Ureter (tissue), 1 donor: ENCODE data around the gene HBA2. TPM values are rescaled to one million over a fixed set of nuclear protein-coding genes. Genes with fewer than 3 reads are reported as not detected.
"Not testable (repeated sequence)": the region's sequence is repeated elsewhere in the genome, so short reads cannot be mapped to it uniquely, and the experiment has no call there.

ENCODE experiments used
- DNase-seq: peaks from one replicate; pipeline ENCODE4 v3.0.0-alpha.2; 2020; ENCODE audit warnings: low spot score
- total RNA-seq: library from RNA; stranded (reverse); gene quantifications from one replicate; pipeline ENCODE4 v1.2.4, GENCODE V29; 2023
- donor health status: DM: yes; HTN: yes; CAD: no.

HBA2 gene
- total RNA-seq, 1 donor from 2014 or later = 88.0 TPM

DNA sequence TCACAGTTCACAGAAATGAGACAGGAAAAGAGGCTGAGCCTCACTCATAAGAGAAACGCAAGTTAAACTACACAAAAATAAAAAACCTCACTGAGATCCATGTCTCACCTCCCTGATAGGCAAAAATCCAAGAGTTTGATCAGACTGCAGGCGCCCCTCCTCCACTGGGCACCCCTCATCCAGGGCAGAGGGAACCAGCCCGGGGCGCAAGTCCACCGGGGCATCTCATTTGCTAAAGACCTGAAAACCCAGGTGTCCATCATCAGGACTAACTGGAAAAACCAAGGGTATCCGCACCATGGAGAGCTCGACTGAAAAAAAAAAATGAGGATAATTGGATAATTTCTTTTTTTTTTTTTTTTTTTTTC, 17.7 kb upstream of the HBA2 start:
- no peak for DNase-seq

DNA sequence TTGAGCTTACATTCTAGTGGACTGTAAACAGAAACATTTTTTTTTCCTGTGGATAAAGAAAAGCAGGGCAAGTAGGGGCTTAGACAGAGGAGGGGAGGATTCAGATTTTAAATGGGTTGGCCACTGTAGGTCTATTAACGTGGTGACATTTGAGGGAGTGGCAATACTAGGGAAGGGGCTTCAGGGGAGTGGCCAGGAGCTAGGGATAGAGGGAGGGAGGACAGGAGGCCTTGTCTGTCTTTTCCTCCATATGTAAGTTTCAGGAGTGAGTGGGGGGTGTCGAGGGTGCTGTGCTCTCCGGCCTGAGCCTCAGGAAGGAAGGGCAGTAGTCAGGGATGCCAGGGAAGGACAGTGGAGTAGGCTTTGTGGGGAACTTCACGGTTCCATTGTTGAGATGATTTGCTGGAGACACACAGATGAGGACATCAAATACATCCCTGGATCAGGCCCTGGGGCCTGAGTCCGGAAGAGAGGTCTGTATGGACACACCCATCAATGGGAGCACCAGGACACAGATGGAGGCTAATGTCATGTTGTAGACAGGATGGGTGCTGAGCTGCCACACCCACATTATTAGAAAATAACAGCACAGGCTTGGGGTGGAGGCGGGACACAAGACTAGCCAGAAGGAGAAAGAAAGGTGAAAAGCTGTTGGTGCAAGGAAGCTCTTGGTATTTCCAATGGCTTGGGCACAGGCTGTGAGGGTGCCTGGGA, 13.4 kb upstream of the HBA2 start:
- no peak for DNase-seq

DNA sequence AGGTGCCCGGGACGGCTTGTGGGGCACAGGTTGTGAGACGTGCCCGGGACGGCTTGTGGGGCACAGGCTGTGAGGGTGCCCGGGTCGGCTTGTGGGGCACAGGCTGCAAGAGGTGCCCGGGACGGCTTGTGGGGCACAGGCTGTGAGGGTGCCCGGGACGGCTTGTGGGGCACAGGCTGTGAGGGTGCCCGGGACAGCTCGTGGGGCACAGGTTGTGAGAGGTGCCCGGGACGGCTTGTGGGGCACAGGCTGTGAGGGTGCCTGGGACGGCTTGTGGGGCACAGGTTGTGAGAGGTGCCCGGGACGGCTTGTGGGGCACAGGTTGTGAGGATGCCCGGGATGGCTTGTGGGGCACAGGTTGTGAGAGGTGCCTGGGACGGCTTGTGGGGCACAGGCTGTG, 12.4 kb upstream of the HBA2 start:
- DNase-seq = not testable (repeated sequence)

DNA sequence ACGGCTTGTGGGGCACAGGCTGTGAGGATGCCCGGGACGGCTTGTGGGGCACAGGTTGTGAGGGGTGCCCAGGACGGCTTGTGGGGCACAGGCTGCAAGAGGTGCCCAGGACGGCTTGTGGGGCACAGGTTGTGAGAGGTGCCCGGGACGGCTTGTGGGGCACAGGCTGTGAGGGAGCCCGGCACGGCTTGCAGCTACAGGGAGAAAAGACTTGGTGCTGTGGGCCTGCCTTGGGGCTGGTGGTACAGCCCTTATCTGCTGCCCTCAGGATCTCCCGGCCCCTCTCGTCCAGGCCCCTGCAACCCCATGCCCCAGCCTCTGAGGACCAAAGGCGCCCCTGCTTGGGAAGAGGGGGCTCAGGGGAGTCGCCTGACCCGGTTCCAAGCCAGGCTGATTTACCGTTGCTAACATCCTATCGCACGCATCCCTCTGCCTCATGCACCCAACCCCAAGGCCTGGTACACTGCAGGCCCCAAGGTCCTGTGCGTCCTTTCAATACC, 11.9 kb upstream of the HBA2 start:
- DNase-seq = no peak

DNA sequence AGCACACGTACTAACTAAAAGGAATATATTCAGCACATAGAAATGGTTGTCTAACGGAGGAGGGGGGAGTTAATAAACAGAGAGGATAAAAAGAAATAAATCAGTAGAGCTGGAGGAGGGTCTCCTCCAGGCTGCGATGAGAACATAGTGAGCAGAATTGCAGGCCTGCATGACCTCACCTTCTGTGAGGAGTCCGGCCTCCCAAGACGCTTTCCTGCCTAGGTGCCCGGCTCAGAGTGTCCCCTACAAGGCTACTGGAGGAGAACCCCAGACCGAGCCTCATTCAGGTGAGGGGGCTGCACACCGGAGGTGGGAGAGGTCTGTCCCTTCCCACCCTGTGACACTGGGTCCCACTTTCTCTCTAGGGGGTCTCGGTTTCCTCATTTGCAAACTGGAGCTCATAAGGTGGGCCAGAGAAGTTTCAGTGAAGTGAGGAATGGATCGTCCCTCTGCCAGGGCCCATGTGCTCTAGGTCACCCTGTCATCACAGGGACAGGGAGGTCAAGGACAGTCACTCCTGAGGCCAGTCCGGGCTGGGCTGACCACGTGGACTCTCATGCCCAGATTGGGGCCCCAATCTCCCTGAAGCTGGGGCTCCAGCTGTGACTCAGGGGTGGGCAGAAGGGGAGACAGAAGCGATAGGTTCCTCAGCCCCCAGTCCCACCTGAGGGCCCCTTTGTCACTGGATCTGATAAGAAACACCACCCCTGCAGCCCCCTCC, 10.2 kb upstream of the HBA2 start:
- no peak for DNase-seq

DNA sequence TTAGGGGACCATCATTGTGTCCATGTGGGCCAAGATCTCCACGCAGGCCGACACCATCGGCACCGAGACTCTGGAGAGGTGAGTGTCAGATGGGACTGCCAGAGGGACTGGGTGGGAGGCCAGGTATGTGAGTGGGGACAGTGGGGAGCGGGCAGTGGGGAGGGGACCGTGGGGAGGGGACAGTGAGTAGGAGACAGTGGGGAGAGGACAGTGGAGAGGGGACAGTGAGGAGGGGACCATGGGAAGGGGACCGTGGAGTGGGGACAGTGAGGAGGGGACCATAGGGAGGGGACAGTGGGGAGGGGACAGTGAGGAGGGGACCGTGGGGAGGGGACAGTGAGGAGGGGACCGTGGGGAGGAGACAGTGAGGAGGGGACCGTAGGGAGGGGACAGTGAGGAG, 9.5 kb upstream of the HBA2 start:
- not testable (repeated sequence) for DNase-seq

DNA sequence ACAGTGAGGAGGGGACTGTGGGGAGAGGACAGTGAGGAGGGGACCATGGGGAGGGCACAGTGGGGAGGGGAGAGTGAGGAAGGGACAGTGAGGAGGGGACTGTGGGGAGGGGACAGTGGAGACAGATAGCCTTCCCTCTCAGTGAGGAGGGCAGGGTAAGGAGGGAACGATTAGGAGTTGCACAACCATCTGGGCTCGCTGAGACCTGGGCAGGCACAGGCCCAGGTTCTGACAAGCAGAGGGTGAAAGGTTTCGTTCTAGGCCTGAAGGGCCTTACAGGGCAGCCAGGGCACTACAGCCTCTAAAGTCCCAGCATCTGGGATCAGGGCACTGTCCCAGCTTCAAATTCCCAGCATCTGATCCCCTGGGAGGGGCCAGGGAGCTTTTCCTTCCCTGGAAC, 9.0 kb upstream of the HBA2 start:
- not testable (repeated sequence) for DNase-seq

DNA sequence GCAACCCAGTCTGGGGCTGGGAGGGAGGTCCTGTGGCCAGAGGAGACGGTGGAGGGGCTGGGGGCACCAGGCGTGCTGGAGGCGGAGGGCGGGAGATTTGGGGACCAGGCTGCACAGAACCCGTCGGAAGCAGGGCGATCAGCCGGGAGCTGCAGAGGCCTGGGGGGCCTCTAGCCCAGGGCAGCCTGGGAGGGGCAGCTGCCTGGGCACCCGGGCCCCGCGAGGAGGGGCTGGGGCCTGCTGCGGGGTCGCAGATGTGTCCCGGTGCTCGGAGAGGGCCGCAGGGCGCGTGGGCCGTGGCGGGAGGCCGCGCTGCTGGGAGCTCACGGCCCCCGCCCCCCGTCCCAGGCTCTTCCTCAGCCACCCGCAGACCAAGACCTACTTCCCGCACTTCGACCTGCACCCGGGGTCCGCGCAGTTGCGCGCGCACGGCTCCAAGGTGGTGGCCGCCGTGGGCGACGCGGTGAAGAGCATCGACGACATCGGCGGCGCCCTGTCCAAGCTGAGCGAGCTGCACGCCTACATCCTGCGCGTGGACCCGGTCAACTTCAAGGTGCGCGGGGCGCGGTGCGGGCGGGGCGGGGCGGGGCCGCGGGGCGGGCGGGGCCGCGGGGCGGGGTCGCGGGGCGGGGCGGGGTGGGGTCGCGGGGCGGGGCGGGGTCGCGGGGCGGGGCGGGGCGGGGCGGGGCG, 8.4 kb upstream of the HBA2 start:
- DNase-seq = not testable (repeated sequence)

DNA sequence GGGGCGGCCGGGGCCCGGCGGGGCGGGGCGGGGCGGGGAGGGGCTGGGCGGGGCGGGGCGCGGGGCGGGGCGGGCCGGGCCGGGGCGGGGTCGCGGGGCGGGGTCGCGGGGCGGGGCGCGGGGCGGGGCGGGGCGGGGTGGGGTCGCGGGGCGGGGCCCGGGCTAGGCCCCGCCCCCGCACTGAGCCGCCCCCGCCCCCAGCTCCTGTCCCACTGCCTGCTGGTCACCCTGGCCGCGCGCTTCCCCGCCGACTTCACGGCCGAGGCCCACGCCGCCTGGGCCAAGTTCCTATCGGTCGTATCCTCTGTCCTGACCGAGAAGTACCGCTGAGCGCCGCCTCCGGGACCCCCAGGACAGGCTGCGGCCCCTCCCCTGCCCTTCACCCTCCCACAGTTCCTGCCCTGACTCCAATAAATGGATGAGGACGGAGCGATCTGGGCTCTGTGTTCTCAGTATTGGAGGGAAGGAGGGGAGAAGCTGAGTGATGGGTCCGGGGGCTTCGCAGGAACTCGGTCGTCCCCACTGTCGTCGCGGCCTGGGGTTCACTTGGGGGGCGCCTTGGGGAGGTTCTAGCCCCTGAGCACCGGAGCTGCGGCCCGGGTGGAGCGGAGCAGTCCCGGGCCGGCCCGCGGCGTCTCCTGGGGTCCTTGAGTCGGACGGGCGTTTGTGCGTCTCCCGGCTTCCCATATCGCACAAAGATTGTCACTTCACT, 7.7 kb upstream of the HBA2 start:
- no peak for DNase-seq

DNA sequence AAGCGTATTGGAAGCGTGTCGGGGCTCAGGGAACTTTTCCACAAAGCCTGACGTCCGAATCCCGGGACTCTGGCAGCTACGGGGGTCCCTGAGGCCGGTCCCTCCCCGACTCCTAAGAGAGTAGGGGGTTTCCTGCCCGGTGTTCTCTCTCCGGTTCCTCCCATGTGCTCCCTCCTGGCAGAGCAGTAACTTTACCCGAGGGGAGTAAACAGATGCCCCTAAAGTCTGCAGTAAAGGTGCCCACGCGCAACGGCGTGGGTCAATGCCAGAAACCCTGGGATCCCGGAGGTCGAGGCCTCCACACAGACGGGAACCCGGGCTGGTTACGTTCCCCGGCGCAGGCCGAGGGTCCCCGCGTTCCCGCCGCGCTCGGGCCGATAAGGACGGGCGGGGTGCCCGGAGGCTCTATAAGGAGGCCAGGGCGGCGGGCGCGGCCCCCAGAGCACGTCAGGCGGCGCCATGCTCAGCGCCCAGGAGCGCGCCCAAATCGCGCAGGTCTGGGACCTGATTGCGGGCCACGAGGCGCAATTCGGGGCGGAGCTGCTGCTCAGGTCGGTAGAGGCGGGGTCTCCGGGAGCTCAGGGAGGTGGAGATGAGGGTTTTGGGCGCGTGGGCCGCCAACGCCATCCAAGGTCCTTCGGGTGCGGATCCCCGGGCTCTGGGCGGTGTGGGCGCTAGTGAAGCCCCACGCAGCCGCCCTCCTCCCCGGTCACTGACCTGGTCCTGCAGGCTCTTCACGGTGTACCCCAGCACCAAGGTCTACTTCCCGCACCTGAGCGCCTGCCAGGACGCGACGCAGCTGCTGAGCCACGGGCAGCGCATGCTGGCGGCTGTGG, 6.9 kb upstream of the HBA2 start, which contains the start of gene HBM:
TSS of gene HBM (plus strand) at position 440 of the 836 bp plus-strand sequence. CDS start at position 460, 20 bp downstream.
- no peak for DNase-seq

DNA sequence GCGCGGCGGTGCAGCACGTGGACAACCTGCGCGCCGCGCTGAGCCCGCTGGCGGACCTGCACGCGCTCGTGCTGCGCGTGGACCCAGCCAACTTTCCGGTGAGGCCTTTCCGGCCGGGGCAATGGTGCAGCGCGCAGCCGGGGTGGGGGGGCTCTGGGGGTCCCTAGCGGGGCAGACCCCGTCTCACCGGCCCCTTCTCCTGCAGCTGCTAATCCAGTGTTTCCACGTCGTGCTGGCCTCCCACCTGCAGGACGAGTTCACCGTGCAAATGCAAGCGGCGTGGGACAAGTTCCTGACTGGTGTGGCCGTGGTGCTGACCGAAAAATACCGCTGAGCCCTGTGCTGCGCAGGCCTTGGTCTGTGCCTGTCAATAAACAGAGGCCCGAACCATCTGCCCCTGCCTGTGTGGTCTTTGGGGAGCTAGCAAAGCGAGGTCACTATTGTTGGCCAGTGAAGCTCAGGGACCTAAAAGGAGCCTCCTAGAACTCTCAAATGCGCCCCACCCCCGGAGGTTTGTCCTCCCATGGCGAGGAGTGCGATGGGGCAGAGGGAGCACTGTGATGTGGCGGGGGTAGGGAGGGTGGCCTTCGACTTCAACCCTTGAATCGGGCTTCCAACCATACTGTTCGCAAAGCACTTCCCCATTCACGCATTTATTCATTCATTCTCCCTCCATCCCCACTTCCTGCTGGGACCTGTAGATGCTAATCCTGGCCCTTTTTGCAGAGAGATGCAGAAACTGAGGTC, 6.1 kb upstream of the HBA2 start:
- no peak for DNase-seq

DNA sequence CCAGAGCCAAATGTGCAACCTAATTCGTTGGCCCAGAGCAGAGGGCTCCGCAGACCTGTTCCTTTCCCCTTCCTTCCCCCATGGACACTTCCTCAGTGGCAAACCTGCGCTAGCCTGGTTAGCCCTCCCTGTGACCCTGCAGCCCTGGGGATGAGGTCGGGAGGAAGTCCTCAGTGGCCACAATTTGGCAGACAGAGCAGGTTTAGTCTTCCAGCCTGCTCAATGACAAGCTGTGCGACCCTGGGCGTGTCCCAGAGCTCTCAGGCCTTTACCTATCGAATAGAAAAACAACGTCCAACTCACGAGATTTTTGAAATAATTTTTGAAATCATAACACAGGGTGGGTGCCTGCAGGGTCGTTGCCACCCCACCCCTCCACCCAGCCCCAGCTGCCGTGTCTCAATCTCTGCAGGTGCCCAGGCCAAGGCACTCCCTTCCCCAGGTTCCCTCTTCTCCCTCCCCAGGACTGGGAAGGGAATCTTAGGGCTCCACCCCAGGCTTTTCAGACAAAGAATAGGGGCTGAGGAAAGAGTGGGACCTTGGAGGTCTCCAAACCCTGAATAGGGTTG, 5.5 kb upstream of the HBA2 start:
- no peak for DNase-seq

DNA sequence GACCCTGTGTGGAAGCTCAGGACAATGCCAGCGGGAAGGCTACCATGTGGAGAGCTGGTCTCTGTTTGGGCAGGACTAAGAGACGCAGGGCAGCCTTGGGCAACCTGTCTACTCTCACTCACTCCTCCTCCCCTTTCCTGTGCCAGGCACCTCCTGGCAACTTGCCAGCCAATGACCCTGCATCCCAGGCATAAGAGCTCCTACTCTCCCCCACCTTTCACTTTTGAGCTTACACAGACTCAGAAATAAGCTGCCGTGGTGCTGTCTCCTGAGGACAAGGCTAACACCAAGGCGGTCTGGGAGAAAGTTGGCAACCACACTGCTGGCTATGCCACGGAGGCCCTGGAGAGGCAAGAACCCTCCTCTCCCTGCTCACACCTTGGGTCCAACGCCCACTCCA, 4.3 kb upstream of the HBA2 start:
- DNase-seq = no peak

DNA sequence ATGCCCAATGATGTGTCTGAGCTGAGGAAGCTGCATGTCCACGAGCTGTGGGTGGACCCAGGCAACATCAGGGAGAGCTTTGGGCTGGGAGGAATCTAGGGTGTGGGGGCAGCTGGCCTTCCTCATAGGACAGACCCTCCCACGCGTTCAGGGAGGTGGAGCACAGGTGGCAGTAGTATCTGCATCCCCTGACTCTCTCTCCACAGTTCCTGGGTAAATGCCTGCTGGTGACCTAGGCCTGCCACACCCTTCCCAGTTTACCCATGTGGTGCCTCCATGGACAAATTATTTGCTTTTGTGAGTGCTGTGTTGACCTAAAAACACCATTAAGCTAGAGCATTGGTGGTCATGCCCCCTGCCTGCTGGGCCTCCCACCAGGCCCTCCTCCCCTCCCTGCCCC, 3.7 kb upstream of the HBA2 start:
- DNase-seq = no peak

DNA sequence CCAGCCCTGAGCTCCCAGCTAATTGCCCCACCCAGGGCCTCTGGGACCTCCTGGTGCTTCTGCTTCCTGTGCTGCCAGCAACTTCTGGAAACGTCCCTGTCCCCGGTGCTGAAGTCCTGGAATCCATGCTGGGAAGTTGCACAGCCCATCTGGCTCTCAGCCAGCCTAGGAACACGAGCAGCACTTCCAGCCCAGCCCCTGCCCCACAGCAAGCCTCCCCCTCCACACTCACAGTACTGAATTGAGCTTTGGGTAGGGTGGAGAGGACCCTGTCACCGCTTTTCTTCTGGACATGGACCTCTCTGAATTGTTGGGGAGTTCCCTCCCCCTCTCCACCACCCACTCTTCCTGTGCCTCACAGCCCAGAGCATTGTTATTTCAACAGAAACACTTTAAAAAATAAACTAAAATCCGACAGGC, 2.6 kb upstream of the HBA2 start:
- not testable (repeated sequence) for DNase-seq

DNA sequence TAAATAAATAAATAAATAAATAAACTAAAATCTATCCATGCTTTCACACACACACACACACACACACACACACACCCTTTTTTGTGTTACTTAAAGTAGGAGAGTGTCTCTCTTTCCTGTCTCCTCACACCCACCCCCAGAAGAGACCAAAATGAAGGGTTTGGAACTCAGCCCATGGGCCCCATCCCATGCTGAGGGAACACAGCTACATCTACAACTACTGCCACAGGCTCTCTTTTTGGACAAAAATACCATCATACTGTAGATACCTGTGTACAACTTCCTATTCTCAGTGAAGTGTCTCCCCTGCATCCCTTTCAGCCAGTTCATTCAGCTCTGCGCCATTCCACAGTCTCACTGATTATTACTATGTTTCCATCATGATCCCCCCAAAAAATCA, 1.9 kb upstream of the HBA2 start:
- no peak for DNase-seq

DNA sequence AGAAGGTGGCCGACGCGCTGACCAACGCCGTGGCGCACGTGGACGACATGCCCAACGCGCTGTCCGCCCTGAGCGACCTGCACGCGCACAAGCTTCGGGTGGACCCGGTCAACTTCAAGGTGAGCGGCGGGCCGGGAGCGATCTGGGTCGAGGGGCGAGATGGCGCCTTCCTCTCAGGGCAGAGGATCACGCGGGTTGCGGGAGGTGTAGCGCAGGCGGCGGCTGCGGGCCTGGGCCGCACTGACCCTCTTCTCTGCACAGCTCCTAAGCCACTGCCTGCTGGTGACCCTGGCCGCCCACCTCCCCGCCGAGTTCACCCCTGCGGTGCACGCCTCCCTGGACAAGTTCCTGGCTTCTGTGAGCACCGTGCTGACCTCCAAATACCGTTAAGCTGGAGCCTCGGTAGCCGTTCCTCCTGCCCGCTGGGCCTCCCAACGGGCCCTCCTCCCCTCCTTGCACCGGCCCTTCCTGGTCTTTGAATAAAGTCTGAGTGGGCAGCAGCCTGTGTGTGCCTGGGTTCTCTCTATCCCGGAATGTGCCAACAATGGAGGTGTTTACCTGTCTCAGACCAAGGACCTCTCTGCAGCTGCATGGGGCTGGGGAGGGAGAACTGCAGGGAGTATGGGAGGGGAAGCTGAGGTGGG, 657 bp downstream of the HBA2 start:
- DNase-seq = not testable (repeated sequence)

DNA sequence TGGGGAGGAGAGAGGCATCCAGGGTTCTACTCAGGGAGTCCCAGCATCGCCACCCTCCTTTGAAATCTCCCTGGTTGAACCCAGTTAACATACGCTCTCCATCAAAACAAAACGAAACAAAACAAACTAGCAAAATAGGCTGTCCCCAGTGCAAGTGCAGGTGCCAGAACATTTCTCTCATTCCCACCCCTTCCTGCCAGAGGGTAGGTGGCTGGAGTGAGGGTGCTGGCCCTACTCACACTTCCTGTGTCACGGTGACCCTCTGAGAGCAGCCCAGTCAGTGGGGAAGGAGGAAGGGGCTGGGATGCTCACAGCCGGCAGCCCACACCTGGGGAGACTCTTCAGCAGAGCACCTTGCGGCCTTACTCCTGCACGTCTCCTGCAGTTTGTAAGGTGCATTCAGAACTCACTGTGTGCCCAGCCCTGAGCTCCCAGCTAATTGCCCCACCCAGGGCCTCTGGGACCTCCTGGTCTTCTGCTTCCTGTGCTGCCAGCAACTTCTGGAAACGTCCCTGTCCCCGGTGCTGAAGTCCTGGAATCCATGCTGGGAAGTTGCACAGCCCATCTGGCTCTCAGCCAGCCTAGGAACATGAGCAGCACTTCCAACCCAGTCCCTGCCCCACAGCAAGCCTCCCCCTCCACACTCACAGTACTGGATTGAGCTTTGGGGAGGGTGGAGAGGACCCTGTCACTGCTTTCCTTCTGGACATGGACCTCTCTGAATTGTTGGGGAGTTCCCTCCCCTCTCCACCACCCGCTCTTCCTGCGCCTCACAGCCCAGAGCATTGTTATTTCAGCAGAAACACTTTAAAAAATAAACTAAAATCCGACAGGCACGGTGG, 1.5 kb downstream of the HBA2 start:
- DNase-seq = not testable (repeated sequence)
